Tibial nerve (tissue), 3 donors: Measurements from ENCODE around the gene KIAA1958.

Experiments used
- POLR2A ChIP-seq, 2 donors: fragments of 450-650 bp; IDR thresholded peaks; one replicate each; pipeline ENCODE4 v1.6.1; 2017; ENCODE audit warnings: antibody characterized with exemption in 2 of 2, mild to moderate bottlenecking in 2 of 2, moderate library complexity in 2 of 2
- TF ChIP-seq, protein P1 (sequence below), 5 experiments: fragments of 200-600 bp in 3 of 5; fragments of 450-650 bp in 2 of 5; sonication (generic) in 3 of 5; IDR thresholded peaks; one replicate each; pipeline ENCODE4 v1.5.1; 2016 to 2019; ENCODE audit warnings: antibody characterized with exemption in 5 of 5, mild to moderate bottlenecking in 3 of 5, moderate library complexity in 2 of 5

DNA sequence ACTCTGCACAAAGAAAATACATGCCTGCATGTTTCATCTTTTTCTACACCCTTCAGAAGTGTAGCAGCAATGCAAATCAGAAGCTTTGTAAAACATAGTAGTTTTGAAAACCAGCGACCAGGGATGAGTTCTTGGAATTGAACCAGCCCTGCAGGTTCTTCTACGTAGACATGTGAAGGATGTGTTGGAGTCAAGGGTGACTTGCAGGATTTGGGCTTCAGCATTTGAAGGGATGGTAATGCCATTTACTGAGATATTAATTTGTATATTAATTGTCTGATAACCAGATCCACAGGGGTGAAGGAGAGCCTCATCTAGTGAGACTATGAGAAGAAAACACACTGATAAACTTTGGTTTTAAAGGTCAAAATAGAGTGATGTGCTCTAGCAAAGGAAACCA lies 72.4 kb downstream of the KIAA1958 start:
- TF ChIP-seq, protein P1, sequence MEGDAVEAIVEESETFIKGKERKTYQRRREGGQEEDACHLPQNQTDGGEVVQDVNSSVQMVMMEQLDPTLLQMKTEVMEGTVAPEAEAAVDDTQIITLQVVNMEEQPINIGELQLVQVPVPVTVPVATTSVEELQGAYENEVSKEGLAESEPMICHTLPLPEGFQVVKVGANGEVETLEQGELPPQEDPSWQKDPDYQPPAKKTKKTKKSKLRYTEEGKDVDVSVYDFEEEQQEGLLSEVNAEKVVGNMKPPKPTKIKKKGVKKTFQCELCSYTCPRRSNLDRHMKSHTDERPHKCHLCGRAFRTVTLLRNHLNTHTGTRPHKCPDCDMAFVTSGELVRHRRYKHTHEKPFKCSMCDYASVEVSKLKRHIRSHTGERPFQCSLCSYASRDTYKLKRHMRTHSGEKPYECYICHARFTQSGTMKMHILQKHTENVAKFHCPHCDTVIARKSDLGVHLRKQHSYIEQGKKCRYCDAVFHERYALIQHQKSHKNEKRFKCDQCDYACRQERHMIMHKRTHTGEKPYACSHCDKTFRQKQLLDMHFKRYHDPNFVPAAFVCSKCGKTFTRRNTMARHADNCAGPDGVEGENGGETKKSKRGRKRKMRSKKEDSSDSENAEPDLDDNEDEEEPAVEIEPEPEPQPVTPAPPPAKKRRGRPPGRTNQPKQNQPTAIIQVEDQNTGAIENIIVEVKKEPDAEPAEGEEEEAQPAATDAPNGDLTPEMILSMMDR (IDR thresholded peaks at IDR 0.05), result no peak
- no peak for TF ChIP-seq POLR2A (IDR thresholded peaks at IDR 0.05)
